Measurements from ENCODE around the gene GRIA4.

The GRIA4 gene

GRCh38 chr11:105911454-105911853, 301.6 kb downstream of the GRIA4 start:
- no peak overlapping the region for H3K27ac ChIP-seq (ENCODE audit: low read depth, low read length)
- H3K9me3 ChIP-seq (ENCODE audit: insufficient read depth, low read length) = no peaks in the 10 kb centered on the region
- H3F3A ChIP-seq (ENCODE audit: insufficient read depth) = no peaks in the 10 kb centered on the region
- no peaks in the 10 kb centered on the region for H3K9me2 ChIP-seq (replicated peaks; ENCODE audit: insufficient read depth, low read length)
- H3K27me3 ChIP-seq (ENCODE audit: low read length) = no peaks in the 10 kb centered on the region
- no peaks in the 10 kb centered on the region for H3K36me3 ChIP-seq (ENCODE audit: low read length)
- no peak overlapping the region for H3K4me3 ChIP-seq (ENCODE audit: insufficient read depth, low read length, poor library complexity, severe bottlenecking)
- H2AFZ ChIP-seq (ENCODE audit: low read depth, low read length, severe bottlenecking) = no peak overlapping the region
- H4K20me1 ChIP-seq (ENCODE audit: low read depth, low read length) = no peaks in the 10 kb centered on the region
- H3K79me2 ChIP-seq (ENCODE audit: insufficient read depth, low read length) = no peaks in the 10 kb centered on the region
- no peak for TF ChIP-seq EZH2phosphoT487 (conservative IDR thresholded peaks at IDR 0.05; ENCODE audit: low read length)
- no peak for TF ChIP-seq CTCF (IDR thresholded peaks at IDR 0.05; ENCODE audit: insufficient read depth, low read length, poor library complexity, severe bottlenecking)
- no peak overlapping the region for H3K4me2 ChIP-seq (ENCODE audit: low read depth, low read length, poor library complexity, severe bottlenecking)
- no peak overlapping the region for H3K9ac ChIP-seq (ENCODE audit: low read length)

GRCh38 chr11:105912666-105913065, 302.8 kb downstream of the GRIA4 start:
- no peak overlapping the region for H3K4me3 ChIP-seq (ENCODE audit: insufficient read depth, low read length, poor library complexity, severe bottlenecking)
- no peak overlapping the region for H3K4me2 ChIP-seq (ENCODE audit: low read depth, low read length, poor library complexity, severe bottlenecking)
- no peak overlapping the region for H3K27ac ChIP-seq (ENCODE audit: low read depth, low read length)
- H2AFZ ChIP-seq (ENCODE audit: low read depth, low read length, severe bottlenecking) = no peak overlapping the region
- TF ChIP-seq EZH2phosphoT487 (conservative IDR thresholded peaks at IDR 0.05; ENCODE audit: low read length) (no peak), CTCF (IDR thresholded peaks at IDR 0.05; ENCODE audit: insufficient read depth, low read length, poor library complexity, severe bottlenecking) (no peak)
- H3K9me3 ChIP-seq (ENCODE audit: insufficient read depth, low read length) = no peaks in the 10 kb centered on the region
- H3K36me3 ChIP-seq (ENCODE audit: low read length) = no peaks in the 10 kb centered on the region
- H3K9me2 ChIP-seq (replicated peaks; ENCODE audit: insufficient read depth, low read length) = no peaks in the 10 kb centered on the region
- no peaks in the 10 kb centered on the region for H4K20me1 ChIP-seq (ENCODE audit: low read depth, low read length)
- H3K27me3 ChIP-seq (ENCODE audit: low read length) = no peaks in the 10 kb centered on the region
- H3K79me2 ChIP-seq (ENCODE audit: insufficient read depth, low read length) = no peaks in the 10 kb centered on the region
- H3K9ac ChIP-seq (ENCODE audit: low read length) = no peak overlapping the region
- H3F3A ChIP-seq (ENCODE audit: insufficient read depth) = no peaks in the 10 kb centered on the region

GRCh38 chr11:105915021-105915420, 305.1 kb downstream of the GRIA4 start:
- Histone ChIP-seq H2AFZ (ENCODE audit: low read depth, low read length, severe bottlenecking) (no peak overlapping the region), H3K4me2 (ENCODE audit: low read depth, low read length, poor library complexity, severe bottlenecking) (no peak overlapping the region), H3K27ac (ENCODE audit: low read depth, low read length) (no peak overlapping the region), H3K9me2 (replicated peaks; ENCODE audit: insufficient read depth, low read length) (no peaks in the 10 kb centered on the region), H3K79me2 (ENCODE audit: insufficient read depth, low read length) (no peaks in the 10 kb centered on the region), H3K9me3 (ENCODE audit: insufficient read depth, low read length) (no peaks in the 10 kb centered on the region), H3K4me3 (ENCODE audit: insufficient read depth, low read length, poor library complexity, severe bottlenecking) (no peak overlapping the region), H3K36me3 (ENCODE audit: low read length) (no peaks in the 10 kb centered on the region), H4K20me1 (ENCODE audit: low read depth, low read length) (no peaks in the 10 kb centered on the region), H3F3A (ENCODE audit: insufficient read depth) (no peaks in the 10 kb centered on the region), H3K9ac (ENCODE audit: low read length) (no peak overlapping the region), H3K27me3 (ENCODE audit: low read length) (no peaks in the 10 kb centered on the region)
- no peak for TF ChIP-seq EZH2phosphoT487 (conservative IDR thresholded peaks at IDR 0.05; ENCODE audit: low read length)
- no peak for TF ChIP-seq CTCF (IDR thresholded peaks at IDR 0.05; ENCODE audit: insufficient read depth, low read length, poor library complexity, severe bottlenecking)
